WTC11 (cell line): ENCODE measurements around the gene ING2. TPM values are rescaled to one million over a fixed set of nuclear protein-coding genes. Genes with fewer than 3 reads are reported as not detected.

Experiments used
- ATAC-seq: fragments of 200-7000 bp; cut with Tn5 transposase; 2 replicates; pipeline ENCODE4 v1.10.0; 2021; ENCODE audit warnings: mild to moderate bottlenecking, moderate library complexity
- CTCF ChIA-PET: fragments of 300-600 bp; sonication (Branson Sonifier 250); formaldehyde crosslinking; loops from one replicate; lab custom pipeline; 2021; ENCODE audit warnings: antibody characterized with exemption; lab: Charles Lee
- POLR2A ChIA-PET: fragments of 350-600 bp; sonication (Branson Sonifier 250); formaldehyde crosslinking; loops from one replicate; lab custom pipeline; 2021; ENCODE audit warnings: antibody characterized with exemption; lab: Charles Lee
- DNase-seq: peaks from one replicate; pipeline ENCODE4 v3.0.0; 2021; ENCODE audit warnings: low spot score
- H3K27ac Mint-ChIP-seq: 2 replicates; pipeline ENCODE4 v1.8.0; 2021; ENCODE audit warnings: mixed read lengths
- H3K27me3 Mint-ChIP-seq: 2 replicates; pipeline ENCODE4 v1.8.0; 2021; ENCODE audit warnings: low read depth, mild to moderate bottlenecking, moderate library complexity, mixed read lengths
- H3K36me3 Mint-ChIP-seq: 2 replicates; pipeline ENCODE4 v1.8.0; 2021; ENCODE audit warnings: mixed read lengths
- H3K4me1 Mint-ChIP-seq: 2 replicates; pipeline ENCODE4 v1.8.0; 2022; ENCODE audit warnings: mixed read lengths
- H3K4me3 Mint-ChIP-seq: 2 replicates; pipeline ENCODE4 v1.8.0; 2021; ENCODE audit warnings: mild to moderate bottlenecking, moderate library complexity, mixed read lengths
- H3K9me3 Mint-ChIP-seq: 2 replicates; pipeline ENCODE4 v1.8.0; 2021; ENCODE audit warnings: mixed read lengths
- ARID4B ChIP-seq: sonication (generic); formaldehyde crosslinking; IDR thresholded peaks from 2 replicates; pipeline ENCODE4 v1.8.0; 2023; ENCODE audit warnings: missing genetic modification reagents, mild to moderate bottlenecking, borderline replicate concordance
- ATF2 ChIP-seq: sonication (generic); formaldehyde crosslinking; IDR thresholded peaks from 2 replicates; pipeline ENCODE4 v1.8.1; 2022; ENCODE audit warnings: low read depth, missing genetic modification reagents, borderline replicate concordance
- ATF3 ChIP-seq: sonication (generic); formaldehyde crosslinking; conservative IDR thresholded peaks from 2 replicates; pipeline ENCODE4 v1.8.1; 2022; ENCODE audit warnings: mild to moderate bottlenecking, missing genetic modification reagents
- CREM ChIP-seq: sonication (generic); formaldehyde crosslinking; IDR thresholded peaks from 2 replicates; pipeline ENCODE4 v1.8.1; 2022; ENCODE audit warnings: mild to moderate bottlenecking, missing genetic modification reagents, moderate library complexity
- E2F4 ChIP-seq: sonication (generic); formaldehyde crosslinking; IDR thresholded peaks from 2 replicates; pipeline ENCODE4 v1.8.1; 2022; ENCODE audit warnings: low read depth, mild to moderate bottlenecking, moderate library complexity, missing genetic modification reagents, borderline replicate concordance
- FOXJ3 ChIP-seq: sonication (generic); formaldehyde crosslinking; IDR thresholded peaks from 2 replicates; pipeline ENCODE4 v1.9.0; 2021; ENCODE audit warnings: missing genetic modification reagents, mild to moderate bottlenecking, borderline replicate concordance
- JAZF1 ChIP-seq: fragments of 250-450 bp; sonication (Bioruptor Pico); IDR thresholded peaks from 2 replicates; pipeline ENCODE4 v1.9.0; 2021; ENCODE audit warnings: moderate library complexity, mild to moderate bottlenecking, inconsistent platforms
- MLX ChIP-seq: sonication (generic); formaldehyde crosslinking; IDR thresholded peaks from 2 replicates; pipeline ENCODE4 v1.8.1; 2023; ENCODE audit warnings: mild to moderate bottlenecking, missing genetic modification reagents, moderate library complexity
- NR3C1 ChIP-seq: sonication (generic); formaldehyde crosslinking; conservative IDR thresholded peaks from 2 replicates; pipeline ENCODE4 v1.8.1; 2023; ENCODE audit warnings: low read depth, mild to moderate bottlenecking, missing genetic modification reagents
- PRRX2 ChIP-seq: fragments of 250-450 bp; sonication (Bioruptor Pico); IDR thresholded peaks from 2 replicates; pipeline ENCODE4 v1.8.0; 2021; ENCODE audit warnings: mild to moderate bottlenecking
- RELA ChIP-seq: sonication (generic); formaldehyde crosslinking; IDR thresholded peaks from 2 replicates; pipeline ENCODE4 v1.8.1; 2022; ENCODE audit warnings: missing genetic modification reagents, mild to moderate bottlenecking, borderline replicate concordance
- SMAD4 ChIP-seq: sonication (generic); formaldehyde crosslinking; IDR thresholded peaks from 2 replicates; pipeline ENCODE4 v1.8.0; 2022; ENCODE audit warnings: mild to moderate bottlenecking, missing genetic modification reagents
- TCF7 ChIP-seq: sonication (generic); formaldehyde crosslinking; IDR thresholded peaks from 2 replicates; pipeline ENCODE4 v1.8.0; 2022; ENCODE audit warnings: mild to moderate bottlenecking, low read depth, missing genetic modification reagents, moderate library complexity
- TP53 ChIP-seq: sonication (generic); formaldehyde crosslinking; IDR thresholded peaks from 2 replicates; pipeline ENCODE4 v1.8.1; 2023; ENCODE audit warnings: mild to moderate bottlenecking, missing genetic modification reagents
- USF2 ChIP-seq: sonication (generic); formaldehyde crosslinking; IDR thresholded peaks from 2 replicates; pipeline ENCODE4 v1.8.1; 2023; ENCODE audit warnings: mild to moderate bottlenecking, missing genetic modification reagents, moderate library complexity
- ZBTB21 ChIP-seq: sonication (generic); formaldehyde crosslinking; IDR thresholded peaks from 2 replicates; pipeline ENCODE4 v1.8.1; 2023; ENCODE audit warnings: mild to moderate bottlenecking, missing genetic modification reagents, borderline replicate concordance
- ZNF121 ChIP-seq: sonication (generic); formaldehyde crosslinking; IDR thresholded peaks from 2 replicates; pipeline ENCODE4 v1.8.0; 2023; ENCODE audit warnings: missing genetic modification reagents
- ZNF263 ChIP-seq: sonication (generic); formaldehyde crosslinking; IDR thresholded peaks from 2 replicates; pipeline ENCODE4 v1.8.1; 2022; ENCODE audit warnings: low read depth, mild to moderate bottlenecking, moderate library complexity, missing genetic modification reagents
- ZNF416 ChIP-seq: fragments of 250-450 bp; sonication (Bioruptor Pico); IDR thresholded peaks from 2 replicates; pipeline ENCODE4 v1.9.0; 2021; ENCODE audit warnings: mild to moderate bottlenecking, inconsistent platforms
- total RNA-seq: library from RNA; stranded (reverse); gene quantifications from 3 replicates; pipeline ENCODE4 v1.2.3, GENCODE V29; 2021

The ING2 gene
- total RNA-seq, 1 experiment from 2014 or later: 12.0 TPM

GRCh38 chr4:183517781-183518180 lies 12.9 kb downstream of the ING2 start:
- Mint-ChIP-seq H3K4me3 (no peak overlapping the region), H3K36me3 (0 out of 2 replicates have a peak, but pooled peaks cover under 1% of the 10 kb centered on the region), H3K27ac (no peak overlapping the region), H3K9me3 (no peaks in the 10 kb centered on the region), H3K4me1 (peaks cover 29% of the 10 kb centered on the region), H3K27me3 (no peaks in the 10 kb centered on the region)
- ChIA-PET POLR2A (no interaction called here), CTCF (interaction anchor here (0.6 kb wide), 1 partner anchor 111 kb away, joined by 4 read pairs; no protein-coding TSS in a partner anchor)
- TF ChIP-seq JAZF1 (no peak), E2F4 (CRISPR knock-in tag) (no peak)
- DNase-seq (no peak), ATAC-seq (no peak)

GRCh38 chr4:183522821-183523220 lies 18.0 kb downstream of the ING2 start:
- peaks cover 15% of the 10 kb centered on the region for H3K4me1 Mint-ChIP-seq
- no peaks in the 10 kb centered on the region for H3K27me3 Mint-ChIP-seq
- TF ChIP-seq RELA: no peak
- TF ChIP-seq ZNF263 (CRISPR knock-in tag): no peak
- no peak for TF ChIP-seq ATF3 (CRISPR knock-in tag)
- TF ChIP-seq ZNF416 (CRISPR knock-in tag): no peak
- no peak for TF ChIP-seq ZNF121
- no peak for TF ChIP-seq ZBTB21 (CRISPR knock-in tag)
- TF ChIP-seq PRRX2 (CRISPR knock-in tag): no peak
- TF ChIP-seq NR3C1 (CRISPR knock-in tag): no peak
- no peak for TF ChIP-seq TP53
- no peak for TF ChIP-seq CREM
- no peak for TF ChIP-seq ARID4B (CRISPR knock-in tag)
- TF ChIP-seq ATF2 (CRISPR knock-in tag): no peak
- TF ChIP-seq SMAD4: no peak
- no peak for TF ChIP-seq USF2 (CRISPR knock-in tag)
- TF ChIP-seq FOXJ3 (CRISPR knock-in tag): no peak
- no peak for TF ChIP-seq MLX (CRISPR knock-in tag)
- TF ChIP-seq TCF7 (CRISPR knock-in tag): no peak
- no peak for ATAC-seq
- DNase-seq: no peak
- no peaks in the 10 kb centered on the region for H3K9me3 Mint-ChIP-seq
- H3K36me3 Mint-ChIP-seq: no peaks in the 10 kb centered on the region
- no peak overlapping the region for H3K27ac Mint-ChIP-seq
- H3K4me3 Mint-ChIP-seq: no peak overlapping the region
- POLR2A ChIA-PET: no interaction called here
- CTCF ChIA-PET: interaction anchor here (0.6 kb wide), 1 partner anchor 989 kb away, joined by 3 read pairs; no protein-coding TSS in a partner anchor
